Breast epithelium (tissue), 3 donors: ENCODE measurements around the gene ASAP2.

Experiments
- CTCF ChIP-seq, 3 donors: fragments of 450-650 bp; IDR thresholded peaks; one replicate each; pipeline ENCODE4 v1.5.1; 2016 to 2017; ENCODE audit warnings: antibody characterized with exemption in 3 of 3, mild to moderate bottlenecking in 3 of 3, moderate library complexity in 3 of 3
- POLR2AphosphoS5 ChIP-seq, 3 donors: sonication (generic); formaldehyde crosslinking; IDR thresholded peaks; one replicate each; pipeline ENCODE4 v1.6.1; 2017; ENCODE audit warnings: antibody characterized with exemption in 3 of 3

- no peak for TF ChIP-seq CTCF (IDR thresholded peaks at IDR 0.05)
- TF ChIP-seq POLR2AphosphoS5 (IDR thresholded peaks at IDR 0.05), result peak in 2 of 3 donors; percentile 49 to 51
These were observed 44.8 kb downstream of the ASAP2 start for GRCh38 chr2:9251154-9252001.
